ENCODE results near the gene C6orf132.

Gene C6orf132

DNA sequence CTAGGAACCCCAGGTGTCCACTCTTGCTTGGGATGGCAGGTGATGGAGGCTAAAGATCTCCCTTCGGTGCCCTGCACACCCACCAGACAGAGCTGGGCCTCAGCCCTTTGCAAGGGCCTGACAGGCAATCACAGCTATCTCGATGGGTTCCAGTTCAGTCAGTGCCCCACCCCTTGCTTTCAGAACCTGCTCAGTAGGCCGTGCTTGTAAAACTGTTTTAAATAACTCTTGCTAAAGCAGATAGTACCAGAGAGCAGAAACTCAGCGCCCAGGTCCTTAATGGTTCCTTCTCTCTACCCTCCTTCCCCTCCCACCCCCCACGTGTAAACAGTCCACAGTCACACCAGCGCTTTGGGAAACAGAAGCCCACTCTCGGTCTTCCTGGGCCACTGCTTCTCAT lies 39.2 kb downstream of the C6orf132 start:
- DNase-seq: no peak

DNA sequence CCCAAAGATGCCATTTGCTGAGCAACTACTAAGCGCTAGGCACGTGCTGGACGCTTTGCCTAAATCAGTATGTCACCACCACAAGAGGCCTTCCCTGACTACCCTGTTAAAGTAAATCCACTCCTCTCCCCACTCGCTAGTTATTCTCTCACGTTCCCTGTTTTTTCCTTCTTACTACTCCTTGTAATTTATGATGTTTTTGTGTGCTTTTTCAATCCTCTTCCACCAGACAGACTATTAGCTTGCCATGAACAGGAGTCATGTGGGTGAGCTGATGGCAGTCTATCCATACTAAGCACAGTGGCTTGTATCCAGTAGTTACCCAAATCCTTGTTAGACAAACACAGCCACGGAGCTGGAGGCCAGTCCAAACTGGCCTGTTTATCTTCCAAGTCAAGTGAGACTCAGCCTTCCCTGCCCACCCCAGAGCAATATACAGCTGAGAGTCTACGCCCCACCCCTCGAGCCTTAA lies 41.2 kb downstream of the C6orf132 start:
- no peak for DNase-seq

DNA sequence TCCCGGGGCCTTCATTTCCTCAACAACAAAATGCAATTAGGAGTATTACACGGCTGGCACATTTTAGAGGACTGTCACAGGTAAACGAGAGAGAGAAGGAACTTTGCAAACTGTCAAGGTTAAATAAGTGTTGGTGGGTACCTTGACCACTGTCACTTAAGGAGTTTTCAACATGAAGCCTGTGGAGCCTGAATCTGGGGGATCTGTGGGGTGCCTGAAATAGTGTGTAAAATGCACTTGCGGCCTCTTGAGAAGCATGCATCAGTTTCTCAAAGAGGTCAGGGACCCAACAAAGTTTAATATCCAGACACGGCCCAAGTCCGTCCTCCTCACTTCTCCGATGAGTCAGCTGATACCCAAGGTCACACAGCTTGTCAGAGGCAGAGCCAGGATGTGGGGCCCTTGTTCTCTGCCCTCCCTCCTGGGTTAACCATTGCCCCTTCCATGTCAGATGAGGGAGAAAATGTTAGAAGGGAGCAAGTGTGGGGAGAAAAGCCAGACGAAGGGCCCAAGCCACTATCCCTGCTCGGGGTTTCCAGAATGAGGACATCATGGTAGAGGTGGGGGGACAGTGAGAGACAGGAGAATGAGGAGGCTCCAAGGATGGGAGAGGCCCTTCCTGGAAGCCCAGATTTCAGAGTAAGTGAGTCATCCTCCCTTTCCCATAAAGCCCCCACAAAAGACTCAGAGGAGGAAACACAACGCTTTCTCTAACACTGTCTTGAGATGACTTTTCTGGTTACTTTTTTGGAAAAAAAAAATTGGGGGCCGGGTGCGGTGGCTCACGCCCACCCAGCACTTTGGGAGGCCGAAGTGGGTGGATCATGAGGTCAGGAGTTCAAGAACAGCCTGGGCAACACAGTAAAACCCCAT lies 42.2 kb downstream of the C6orf132 start:
- DNase-seq: no peak

DNA sequence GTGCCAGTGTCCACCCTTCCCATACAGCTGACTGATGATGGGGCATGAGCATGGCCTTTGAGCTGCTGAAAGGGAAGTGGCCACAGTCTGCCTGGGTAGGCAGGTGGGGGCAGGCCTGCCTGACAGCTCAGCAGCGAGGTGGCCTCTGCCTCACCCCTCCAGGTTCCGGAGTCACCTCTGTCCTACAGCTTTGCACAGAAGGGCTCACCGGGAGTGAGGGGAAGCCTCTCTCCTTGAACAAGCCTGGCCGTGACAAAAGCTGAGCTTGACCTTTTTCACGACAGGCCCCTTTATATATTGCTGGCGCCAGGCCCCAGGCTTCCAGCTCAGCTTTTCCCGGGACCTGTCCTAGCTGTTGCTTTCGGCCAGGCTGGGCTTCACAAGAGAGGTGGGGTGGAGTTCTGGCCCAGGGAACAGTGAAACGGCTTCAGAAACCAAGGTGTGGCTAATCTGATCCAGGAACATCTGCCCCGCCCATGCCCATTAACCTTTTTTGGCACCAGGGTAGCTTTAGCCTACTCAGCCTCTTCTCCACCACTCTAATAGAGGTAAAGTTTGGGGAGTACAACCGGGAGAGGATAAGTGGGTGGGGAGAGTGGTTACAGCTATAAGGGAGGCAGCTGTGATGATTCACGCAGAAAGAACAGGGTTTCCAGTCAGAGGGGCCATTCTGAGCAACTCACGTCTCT lies 42.9 kb downstream of the C6orf132 start:
- DNase-seq: no peak

DNA sequence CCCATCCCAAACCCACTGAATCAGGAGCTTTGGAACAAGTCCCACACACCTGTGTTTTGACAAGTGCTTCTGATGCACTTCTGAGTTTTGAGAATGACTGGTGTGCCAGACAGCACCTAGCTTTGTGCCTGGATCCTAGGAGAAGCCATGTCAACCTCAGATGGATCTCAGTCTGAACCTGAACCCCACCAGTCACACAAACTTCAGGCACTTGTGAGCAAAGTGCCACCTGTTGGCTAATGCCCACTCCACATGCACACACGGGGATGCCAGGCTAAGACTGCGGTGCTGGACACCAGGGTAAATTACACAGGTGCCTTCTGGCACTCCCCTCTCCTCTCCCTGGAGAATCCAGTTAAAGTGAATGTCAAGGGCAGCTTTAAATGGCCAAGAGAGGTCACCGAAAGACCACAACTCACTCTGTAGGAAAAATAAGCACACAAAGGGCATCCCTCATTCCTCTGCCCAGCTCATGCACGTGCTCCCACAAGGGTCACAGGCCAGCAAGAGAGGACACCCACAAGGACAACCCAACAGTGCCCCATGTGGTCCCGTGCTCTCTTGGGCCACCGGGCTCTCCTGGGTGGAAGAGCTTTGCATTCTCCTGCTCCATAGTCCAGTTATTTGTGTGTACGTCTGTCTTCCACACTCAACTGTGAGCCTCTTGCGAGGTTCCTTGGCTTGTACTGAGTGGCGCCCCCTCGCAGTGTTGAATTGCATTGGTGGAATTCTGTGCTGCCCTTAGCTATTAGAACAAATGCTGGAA lies 46.5 kb downstream of the C6orf132 start:
- no peak for DNase-seq

DNA sequence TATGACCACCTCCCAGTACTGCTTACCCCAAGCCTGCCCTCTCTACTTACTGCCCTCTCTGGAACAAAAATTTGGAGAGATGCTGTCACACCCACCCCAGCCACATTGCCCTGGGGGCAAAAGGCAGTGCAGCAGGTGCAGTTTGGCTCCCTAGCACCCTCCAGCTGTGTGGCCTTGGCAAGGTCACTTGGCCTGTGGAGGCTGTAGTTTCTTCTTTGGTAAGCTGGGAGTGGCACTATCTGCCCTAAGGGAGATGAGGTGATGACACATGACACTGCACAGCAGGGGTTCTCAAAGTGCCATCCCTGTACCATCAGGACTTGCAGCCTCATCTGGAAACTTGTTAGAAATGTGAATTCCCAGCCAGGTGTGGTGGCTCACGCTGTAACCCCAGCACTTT lies 47.3 kb downstream of the C6orf132 start:
- no peak for DNase-seq

DNA sequence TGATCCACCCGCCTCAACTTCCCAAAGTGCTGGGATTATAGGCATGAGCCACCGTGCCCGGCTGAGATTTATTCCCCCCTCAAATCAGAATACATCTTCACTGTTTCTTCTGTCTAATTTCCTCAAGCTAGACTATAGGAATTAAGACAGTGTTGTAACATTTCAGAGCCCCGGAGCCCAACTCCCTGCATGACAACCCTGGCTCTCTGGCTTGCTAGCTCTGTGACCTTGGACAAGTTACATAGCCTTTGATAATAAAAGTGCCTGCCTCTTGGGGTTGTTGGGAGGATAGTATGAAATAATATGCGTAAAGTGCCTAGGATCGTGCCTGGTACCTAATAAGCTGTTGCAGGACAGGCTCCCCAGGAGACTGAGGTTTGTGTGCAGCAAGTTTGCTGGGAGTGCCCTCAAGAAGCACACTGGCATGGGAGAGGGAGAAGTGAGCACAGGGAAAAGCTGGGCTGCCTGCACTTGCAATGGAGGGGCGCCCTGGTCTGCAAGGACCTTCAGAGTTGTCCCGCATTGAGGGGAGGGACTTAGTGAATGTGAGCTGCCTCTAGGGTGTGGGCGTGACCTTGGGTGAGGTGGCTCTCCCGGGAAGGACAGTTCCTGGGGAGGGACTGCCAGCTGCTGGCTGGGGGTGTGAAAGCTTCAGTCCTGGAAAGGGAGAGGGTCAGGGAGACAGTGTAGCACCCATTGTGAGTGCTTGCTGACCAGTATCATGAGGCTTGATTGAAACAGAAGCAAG lies 48.7 kb downstream of the C6orf132 start:
- DNase-seq: no peak

DNA sequence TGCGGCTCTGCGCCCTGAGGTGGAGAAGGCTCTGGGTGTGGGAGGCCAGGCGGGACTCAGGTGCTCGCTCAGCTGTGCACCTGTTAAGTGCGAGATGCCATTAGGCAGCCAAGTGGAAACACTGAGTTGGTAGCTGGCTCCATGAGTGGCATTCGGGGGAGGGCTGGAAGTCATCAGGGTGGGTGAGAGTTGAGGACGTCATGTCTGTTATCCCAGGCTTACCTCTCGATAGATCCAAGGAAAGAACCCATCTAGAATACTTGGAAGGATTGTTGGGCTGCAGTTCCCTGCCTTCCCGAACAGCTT lies 50.7 kb downstream of the C6orf132 start:
- no peak for DNase-seq

DNA sequence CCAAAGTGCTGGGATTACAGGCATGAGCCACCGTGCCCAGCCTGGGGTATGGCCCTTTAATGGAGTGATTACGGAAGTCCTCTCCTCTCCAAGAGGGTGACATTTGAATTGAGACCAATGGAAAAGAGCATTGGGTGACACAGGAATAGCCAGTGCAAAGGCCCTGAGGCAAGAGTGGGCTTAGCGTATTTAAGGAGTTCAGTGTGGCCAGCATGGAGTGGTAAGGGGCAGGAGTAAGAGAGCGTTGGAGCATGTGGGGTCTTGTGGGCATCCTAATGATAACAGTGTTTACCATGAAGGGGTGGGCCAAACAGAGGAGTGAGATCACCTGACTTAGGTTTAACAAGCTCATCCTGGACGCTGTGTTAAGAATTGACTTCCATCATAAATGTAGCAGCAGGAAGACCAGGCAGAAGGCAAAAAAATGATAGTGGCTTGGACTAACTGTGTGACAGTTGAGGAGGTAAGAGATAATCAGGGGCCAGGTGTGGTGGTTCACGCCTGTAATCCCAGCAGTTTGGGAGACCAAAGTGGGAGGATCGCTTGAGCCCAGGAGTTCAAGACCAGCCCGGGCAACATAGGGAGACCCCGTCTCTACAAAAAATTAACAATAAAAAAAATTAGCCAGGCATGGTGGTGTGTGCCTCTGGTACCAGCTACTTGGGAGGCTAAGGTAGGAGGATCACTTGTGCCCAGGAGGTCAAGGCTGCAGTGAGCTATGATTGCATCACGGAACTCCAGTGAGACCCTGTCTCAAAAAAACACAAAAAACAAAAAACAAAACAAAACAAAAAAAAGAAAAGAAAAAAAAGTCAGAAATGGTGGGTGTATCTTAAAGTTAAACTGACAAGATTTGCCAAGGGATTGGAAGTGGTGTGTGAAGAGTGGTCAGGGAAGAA lies 51.4 kb downstream of the C6orf132 start:
- DNase-seq: no peak

DNA sequence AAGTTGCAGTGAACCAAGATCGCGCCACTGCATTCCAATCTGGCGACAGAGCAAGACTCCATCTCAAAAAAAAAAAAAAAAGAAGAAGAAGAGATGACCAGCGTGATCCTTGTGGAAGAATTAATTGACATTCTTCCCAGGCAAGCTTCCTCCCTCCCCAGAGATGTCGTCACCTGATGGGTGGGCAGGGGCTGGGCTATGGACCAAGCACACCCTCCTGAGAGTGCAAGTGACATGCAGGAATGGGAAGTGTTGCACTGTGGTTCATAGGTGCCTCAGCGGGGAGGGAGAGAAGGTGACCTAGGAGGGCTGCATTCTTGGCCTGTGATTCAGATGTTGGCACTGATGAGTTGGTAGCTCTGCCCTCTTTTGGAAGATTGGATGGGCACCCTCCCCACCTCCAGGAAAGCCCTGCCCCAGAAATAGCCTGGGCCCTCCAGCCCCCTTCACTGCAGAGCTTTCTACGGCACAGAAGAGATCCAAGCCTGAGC lies 54.3 kb downstream of the C6orf132 start:
- DNase-seq: no peak

DNA sequence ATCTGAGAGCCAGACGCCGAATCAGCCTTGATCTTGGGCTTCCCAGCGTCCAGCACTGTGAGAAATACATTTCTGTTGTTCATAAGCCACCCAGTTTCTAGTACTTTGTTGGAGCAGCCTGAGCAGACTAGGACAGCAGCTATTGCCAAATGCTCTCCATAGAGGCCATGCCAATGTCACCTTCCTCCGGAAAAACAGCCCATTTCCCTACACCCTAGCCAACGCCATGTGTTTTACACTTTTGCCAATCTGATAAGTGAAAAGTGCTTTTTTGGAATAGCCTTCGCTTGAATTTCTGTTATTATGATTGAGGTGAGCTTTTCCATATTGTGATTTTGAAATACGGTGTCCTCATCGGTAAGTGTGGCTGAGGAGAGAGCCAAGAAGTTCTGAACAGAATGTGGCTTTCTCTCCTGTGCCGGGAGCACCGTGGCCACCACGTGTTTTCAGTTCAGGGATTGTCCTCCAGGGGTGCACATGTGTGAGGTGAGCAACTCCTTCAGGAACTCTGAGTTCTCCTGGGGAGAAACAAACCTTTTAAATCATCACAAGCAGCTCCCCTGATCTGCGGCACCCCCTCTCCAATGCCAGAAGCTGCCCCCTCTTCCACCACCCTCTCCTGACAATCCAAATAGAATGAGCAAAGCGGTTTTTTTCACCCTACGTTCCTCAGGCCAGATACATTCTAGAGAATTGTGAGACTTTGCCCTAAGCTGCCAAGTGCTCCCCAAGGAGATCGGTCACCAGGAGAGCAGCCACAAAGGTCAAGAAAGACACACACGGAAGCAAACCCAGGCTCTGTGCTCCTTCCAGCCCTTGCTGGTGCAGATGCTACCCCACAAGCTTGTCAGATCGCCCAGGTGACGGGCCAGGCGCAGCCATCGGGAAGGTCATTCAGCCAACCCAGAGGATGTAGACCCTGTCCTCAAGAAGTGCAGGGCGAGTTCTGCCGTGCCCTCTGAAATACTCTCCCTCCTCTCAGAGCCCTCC lies 56.1 kb downstream of the C6orf132 start:
- DNase-seq: no peak

DNA sequence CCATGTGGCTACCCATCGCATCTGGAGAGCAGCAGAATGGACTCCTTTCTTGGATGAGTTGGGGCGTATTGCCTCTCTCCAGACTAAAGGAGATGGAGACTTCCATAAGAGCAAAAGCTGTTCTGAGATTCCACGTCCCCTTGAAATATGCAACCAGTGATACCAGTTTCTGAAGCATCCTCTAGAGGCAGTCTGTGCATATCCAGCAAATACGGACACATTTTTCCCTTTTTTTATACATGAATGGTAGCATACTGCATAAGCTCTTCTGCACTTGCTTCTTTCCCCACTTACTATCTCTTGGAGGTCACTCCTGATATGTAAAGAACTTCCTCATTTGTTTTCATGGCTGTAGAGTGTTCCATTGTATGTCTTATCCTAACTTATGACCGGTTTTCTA lies 57.5 kb downstream of the C6orf132 start:
- no peak for DNase-seq

DNA sequence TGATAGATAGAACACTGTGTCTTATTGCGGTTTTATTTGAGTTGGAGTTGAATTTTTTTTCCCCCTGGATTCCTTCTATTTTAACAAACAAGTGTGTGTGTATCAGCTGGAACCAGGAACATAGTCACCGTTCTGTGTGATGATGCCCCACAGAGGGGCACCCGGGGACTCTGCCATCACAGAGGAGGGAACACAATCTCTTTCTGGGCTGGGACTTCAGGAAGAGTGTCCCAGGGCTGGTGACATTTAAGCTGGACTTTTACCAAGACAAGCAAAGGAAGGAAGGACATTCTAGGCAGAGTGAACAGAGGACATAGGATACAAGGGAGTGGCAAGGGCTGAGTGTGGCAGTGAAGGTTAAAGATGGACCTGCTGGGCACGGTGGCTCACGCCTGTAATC lies 58.9 kb downstream of the C6orf132 start:
- DNase-seq: no peak

DNA sequence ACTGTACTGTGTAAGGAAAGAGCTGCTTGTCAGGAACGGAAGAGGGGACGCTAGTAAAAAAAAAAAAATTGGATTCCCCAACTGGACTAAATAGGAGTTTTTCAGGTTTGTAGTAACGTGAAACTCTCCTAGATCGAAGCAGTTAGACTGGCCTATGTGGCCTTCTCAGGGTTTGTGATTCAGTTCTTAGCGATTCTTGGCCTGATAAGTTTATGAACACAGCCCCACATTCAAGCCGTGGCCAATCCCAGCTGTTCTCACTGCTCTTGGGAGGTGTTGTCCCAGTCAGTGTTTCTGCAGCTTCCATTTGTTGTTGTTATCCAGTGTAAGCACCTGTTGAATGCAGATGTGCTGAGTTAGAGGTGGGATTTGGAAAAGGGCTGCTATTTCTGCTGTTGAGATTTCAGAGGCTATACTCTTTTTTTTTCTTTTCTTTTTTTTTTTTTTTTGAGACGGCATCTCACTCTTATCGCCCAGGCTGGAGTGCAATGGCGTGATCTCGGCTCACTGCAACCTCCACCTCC lies 62.4 kb downstream of the C6orf132 start:
- no peak for DNase-seq

DNA sequence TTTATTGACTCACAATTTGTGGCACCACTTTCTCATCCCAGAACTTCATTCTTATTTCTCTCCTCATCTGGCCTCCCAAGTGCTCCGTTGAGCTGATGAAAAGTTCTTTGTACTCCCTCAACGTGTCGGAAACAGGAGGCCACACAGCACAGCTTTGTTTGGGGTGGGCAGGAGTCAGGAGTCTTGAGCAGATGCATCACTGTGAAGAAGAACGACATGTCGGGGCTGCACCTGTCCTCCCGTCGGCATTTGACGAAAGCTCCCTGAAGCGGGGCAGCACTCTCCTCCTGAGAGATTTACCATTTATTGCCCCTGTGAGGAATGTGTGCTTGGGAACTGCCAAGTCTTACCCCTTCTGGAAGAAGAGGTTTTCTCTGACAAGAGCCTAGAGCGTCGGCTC lies 64.0 kb downstream of the C6orf132 start:
- DNase-seq: no peak

DNA sequence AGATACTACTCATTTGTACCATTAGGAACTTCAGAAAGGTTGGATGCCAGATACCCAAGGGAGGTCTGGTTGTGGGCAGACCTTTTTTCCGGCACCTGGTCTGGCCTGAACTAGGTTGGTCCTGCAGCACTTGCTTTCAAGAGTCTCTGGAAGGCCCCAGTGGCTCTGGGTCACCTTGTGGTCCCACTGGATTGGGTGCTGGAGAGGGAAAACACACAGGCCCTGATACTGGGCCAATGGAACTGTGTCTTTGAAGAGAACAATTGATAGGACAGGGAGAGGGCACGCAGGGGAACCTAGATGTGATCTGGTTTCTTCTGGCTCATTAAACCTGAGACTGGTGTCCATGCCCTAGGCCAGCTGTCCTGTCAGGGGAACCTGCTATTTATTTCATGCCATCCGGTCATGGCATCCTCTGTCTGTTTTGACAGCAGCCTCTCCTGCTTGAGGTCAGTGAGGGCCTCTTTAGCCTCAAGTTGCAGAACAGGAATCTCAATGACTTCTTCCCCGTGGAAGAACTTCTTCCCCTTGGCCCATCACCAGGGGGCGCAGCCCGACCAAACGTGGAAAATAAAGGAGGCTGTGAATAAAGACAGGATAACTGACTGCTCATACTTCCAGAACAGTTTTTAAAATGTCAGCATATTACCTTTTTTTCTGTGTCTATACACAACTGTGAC lies 67.1 kb downstream of the C6orf132 start:
- peak; percentile 46 to 54 for DNase-seq

DNA sequence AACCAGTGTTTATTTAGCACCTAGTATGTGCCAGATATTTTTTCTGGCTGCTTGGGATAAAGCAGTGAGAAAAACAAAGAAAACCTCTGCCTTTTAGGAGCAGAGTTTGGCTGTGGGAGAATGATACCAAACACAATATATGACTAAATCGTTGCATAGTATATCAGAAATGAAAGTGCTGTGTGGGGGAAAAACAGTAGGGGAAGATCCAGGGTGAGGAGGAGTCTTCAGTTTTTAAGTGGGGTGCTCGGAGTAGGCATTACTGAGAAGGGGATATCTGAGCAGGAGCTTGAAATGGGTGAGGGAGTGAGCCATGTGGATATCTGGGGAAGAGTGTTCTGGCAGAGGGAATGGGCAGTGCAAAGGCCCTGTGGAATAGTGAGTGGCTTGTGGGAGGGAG lies 69.1 kb downstream of the C6orf132 start:
- DNase-seq: no peak

DNA sequence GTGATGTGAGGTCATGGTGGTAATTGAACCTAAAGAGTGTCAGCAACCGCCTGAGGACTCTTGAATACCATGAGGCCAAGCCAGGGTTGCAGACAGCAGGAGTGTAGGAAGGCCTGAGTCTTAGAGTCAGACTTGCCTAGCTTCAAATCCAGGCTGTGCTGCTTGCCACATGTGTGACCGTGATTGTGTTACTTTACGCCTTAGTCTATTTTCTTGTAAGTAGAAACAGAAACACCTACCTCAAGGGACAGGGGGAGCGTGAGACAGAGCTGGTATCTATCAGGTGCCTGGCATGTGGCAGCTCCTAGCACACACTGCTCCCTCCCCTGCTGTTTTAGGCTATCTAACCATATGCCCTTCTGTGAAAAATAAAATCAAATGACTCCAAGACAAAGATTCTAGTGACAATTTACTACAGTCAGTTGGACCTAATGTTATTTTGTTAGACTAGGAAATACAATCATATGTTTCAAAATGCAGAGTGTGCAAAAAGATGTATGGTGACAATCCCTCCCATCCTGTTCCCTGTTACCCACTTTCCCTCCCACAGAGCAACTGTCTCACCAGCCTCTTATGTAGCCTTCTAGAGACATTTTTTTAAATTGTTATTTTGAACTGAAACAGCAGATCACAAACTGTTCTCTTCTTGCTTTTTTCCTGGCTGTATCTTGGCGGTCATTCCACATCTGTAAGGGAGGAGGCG lies 70.4 kb downstream of the C6orf132 start:
- DNase-seq: no peak
